PFSK-1 (cell line): ENCODE measurements around the gene HDAC4.

Source experiments
- FOXP2 ChIP-seq: optimal IDR thresholded peaks from 2 replicates; pipeline ENCODE3; 2011; ENCODE audit warnings: borderline replicate concordance, control low read depth, inconsistent platforms; ENCODE audit not compliant: insufficient read depth; ENCODE audit errors: extremely low read length, extremely low read depth
- POLR2AphosphoS5 ChIP-seq: IDR thresholded peaks from 2 replicates; pipeline ENCODE4 v1.6.1; 2012; ENCODE audit warnings: low read depth, mild to moderate bottlenecking, control low read depth, low read length, moderate library complexity
- REST ChIP-seq, 2 experiments: IDR thresholded peaks; 2 replicates each; pipeline versions ENCODE4 v1.6.1 to v1.8.0; 2011 to 2012; ENCODE audit warnings: low read depth in 2 of 2, low read length in 2 of 2, control low read depth in 1 of 2, inconsistent platforms in 1 of 2, mild to moderate bottlenecking in 1 of 2, moderate library complexity in 1 of 2; ENCODE audit not compliant: insufficient read depth in 1 of 2
- SIN3A ChIP-seq: IDR thresholded peaks from 2 replicates; pipeline ENCODE4 v1.6.1; 2012; ENCODE audit warnings: mild to moderate bottlenecking, low read length, moderate library complexity, borderline replicate concordance; ENCODE audit not compliant: insufficient read depth
- TAF1 ChIP-seq: IDR thresholded peaks from 2 replicates; pipeline ENCODE4 v1.6.1; 2012; ENCODE audit warnings: low read length, control low read depth, borderline replicate concordance; ENCODE audit not compliant: insufficient read depth

- TF ChIP-seq POLR2AphosphoS5, result no peak
- TF ChIP-seq REST (IDR thresholded peaks at IDR 0.05; ENCODE audit: insufficient read depth in 1 of 2, low read depth in 2 of 2, low read length in 2 of 2), result no peak
- TF ChIP-seq SIN3A, result no peak
- no peak for TF ChIP-seq TAF1
- no peak for TF ChIP-seq FOXP2
Observed at GRCh38 chr2:239119346-239120126, 281.3 kb downstream of the HDAC4 start.
